RWPE2 (cell line): ENCODE measurements around the gene BMPER.
A peak's percentile ranks its signal among the peaks of the same experiment; 100 is the strongest.
"Not testable (repeated sequence)": the region's sequence is repeated elsewhere in the genome, so short reads cannot be mapped to it uniquely, and the experiment has no call there.

ENCODE experiments used
- ATAC-seq: fragments of 200-7000 bp; cut with Tn5 transposase; 3 replicates; pipeline ENCODE4 v1.9.1; 2021; ENCODE audit warnings: low read depth
- DNase-seq: peaks from one replicate; pipeline ENCODE4 v3.0.0-alpha.2; 2020; ENCODE audit warnings: low spot score
- H3K27ac ChIP-seq: fragments of 450-650 bp; 2 replicates; pipeline ENCODE4 v1.5.1; 2017; ENCODE audit warnings: mild to moderate bottlenecking; ENCODE audit not compliant: poor library complexity, severe bottlenecking
- H3K27me3 ChIP-seq: fragments of 250-450 bp; sonication (Bioruptor Pico); 2 replicates; pipeline ENCODE4 v1.5.1; 2021; ENCODE audit warnings: mild to moderate bottlenecking, moderate library complexity; ENCODE audit not compliant: insufficient read depth, poor library complexity, severe bottlenecking
- H3K36me3 ChIP-seq: fragments of 250-450 bp; sonication (Bioruptor Pico); 2 replicates; pipeline ENCODE4 v1.5.1; 2020; ENCODE audit warnings: low read depth, mild to moderate bottlenecking, moderate library complexity
- H3K4me1 ChIP-seq: fragments of 250-450 bp; sonication (Bioruptor Pico); 2 replicates; pipeline ENCODE4 v1.5.1; 2021; ENCODE audit warnings: mild to moderate bottlenecking, moderate library complexity; ENCODE audit not compliant: insufficient read depth, poor library complexity, severe bottlenecking
- H3K4me3 ChIP-seq: fragments of 250-450 bp; sonication (Bioruptor Pico); 2 replicates; pipeline ENCODE4 v1.5.1; 2021; ENCODE audit warnings: mild to moderate bottlenecking, moderate library complexity; ENCODE audit not compliant: severe bottlenecking
- H3K9me3 ChIP-seq: fragments of 250-450 bp; sonication (Bioruptor Pico); 2 replicates; pipeline ENCODE4 v1.5.1; 2021; ENCODE audit warnings: mild to moderate bottlenecking, moderate library complexity; ENCODE audit not compliant: severe bottlenecking
- CTCF ChIP-seq: fragments of 450-650 bp; IDR thresholded peaks from one replicate; pipeline ENCODE4 v1.5.1; 2017; ENCODE audit warnings: mild to moderate bottlenecking, moderate library complexity; ENCODE audit not compliant: poor library complexity, severe bottlenecking

The BMPER gene

GRCh38 chr7:34162677-34163076 lies 257.3 kb downstream of the BMPER start:
- H3K27me3 ChIP-seq: no peaks in the 10 kb centered on the region
- TF ChIP-seq CTCF: no peak
- no peak overlapping the region for H3K4me3 ChIP-seq
- no peak for DNase-seq
- no peaks in the 10 kb centered on the region for H3K9me3 ChIP-seq
- H3K27ac ChIP-seq: no peak overlapping the region
- no peaks in the 10 kb centered on the region for H3K4me1 ChIP-seq
- no peak for ATAC-seq
- no peaks in the 10 kb centered on the region for H3K36me3 ChIP-seq

GRCh38 chr7:34163956-34164355 lies 258.6 kb downstream of the BMPER start:
- no peak for TF ChIP-seq CTCF
- H3K27me3 ChIP-seq: no peaks in the 10 kb centered on the region
- H3K4me1 ChIP-seq: no peaks in the 10 kb centered on the region
- no peaks in the 10 kb centered on the region for H3K36me3 ChIP-seq
- no peaks in the 10 kb centered on the region for H3K9me3 ChIP-seq
- no peak overlapping the region for H3K4me3 ChIP-seq
- no peak overlapping the region for H3K27ac ChIP-seq
- DNase-seq: no peak
- ATAC-seq: no peak

- H3K27ac ChIP-seq: no peak overlapping the region
- H3K27me3 ChIP-seq: no peaks in the 10 kb centered on the region
- H3K9me3 ChIP-seq: no peaks in the 10 kb centered on the region
- no peak for DNase-seq
- no peaks in the 10 kb centered on the region for H3K4me1 ChIP-seq
- no peaks in the 10 kb centered on the region for H3K36me3 ChIP-seq
- no peak for ATAC-seq
- H3K4me3 ChIP-seq: no peak overlapping the region
- no peak for TF ChIP-seq CTCF
Measured at GRCh38 chr7:34165466-34165865, 260.1 kb downstream of the BMPER start.

GRCh38 chr7:34165927-34166550 lies 260.7 kb downstream of the BMPER start:
- peak; percentile 66 for TF ChIP-seq CTCF
- ATAC-seq (peak; percentile 40; the same call in 1 of the 3 replicates), DNase-seq (no peak)
- Histone ChIP-seq H3K9me3 (no peaks in the 10 kb centered on the region), H3K4me3 (no peak overlapping the region), H3K27me3 (no peaks in the 10 kb centered on the region), H3K27ac (no peak overlapping the region), H3K36me3 (no peaks in the 10 kb centered on the region), H3K4me1 (no peaks in the 10 kb centered on the region)

- H3K9me3 ChIP-seq: no peaks in the 10 kb centered on the region
- no peak for TF ChIP-seq CTCF
- H3K27ac ChIP-seq: no peak overlapping the region
- H3K4me1 ChIP-seq: no peaks in the 10 kb centered on the region
- DNase-seq: no peak
- no peak overlapping the region for H3K4me3 ChIP-seq
- no peaks in the 10 kb centered on the region for H3K27me3 ChIP-seq
- ATAC-seq: no peak
- H3K36me3 ChIP-seq: no peaks in the 10 kb centered on the region
Measured at GRCh38 chr7:34168013-34168412, 262.7 kb downstream of the BMPER start.

- H3K36me3 ChIP-seq, ATAC-seq, DNase-seq, H3K9me3 ChIP-seq, H3K27me3 ChIP-seq, H3K27ac ChIP-seq, H3K4me1 ChIP-seq: not testable (repeated sequence)
- peak overlapping the region; percentile 12 for H3K4me3 ChIP-seq
Measured at GRCh38 chr7:34174688-34175616, 269.6 kb downstream of the BMPER start.
